ENCODE results near the gene IFTAP.

DNA sequence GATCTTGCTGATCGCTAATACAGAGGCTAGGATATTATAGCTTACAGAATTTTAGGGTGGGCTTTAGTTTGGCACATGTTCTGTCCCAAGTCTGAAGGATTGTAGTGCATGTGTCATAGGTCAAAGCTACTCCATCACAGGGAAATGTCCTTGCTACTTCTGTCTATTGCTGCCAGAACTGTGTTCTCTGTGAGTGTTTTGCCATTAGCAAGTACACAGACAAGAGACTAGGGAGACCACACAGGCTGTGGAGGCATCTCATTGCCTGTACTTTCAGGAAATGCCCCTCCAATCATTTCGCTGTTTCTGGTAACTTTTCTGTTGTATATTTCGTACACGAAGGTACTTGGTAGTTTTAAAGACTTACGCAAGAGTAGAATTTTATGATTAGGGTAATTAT lies 29.2 kb downstream of the IFTAP start:
- TF ChIP-seq CTCF (IDR thresholded peaks at IDR 0.05; ENCODE audit: insufficient read depth, low read depth, low read length) (no peak), EZH2 (IDR thresholded peaks at IDR 0.05; ENCODE audit: insufficient read depth, low read length) (no peak)

All from astrocyte (in vitro differentiated cells and primary cell).